IMR-90 (cell line): ENCODE data around the gene SLC66A1. TPM values are rescaled to one million over a fixed set of nuclear protein-coding genes. Genes with fewer than 3 reads are reported as not detected.

Experiments
- ATAC-seq: fragments of 200-7000 bp; cut with Tn5 transposase; 2 replicates; pipeline ENCODE4 v1.9.1; 2020; ENCODE audit warnings: low read depth, mild to moderate bottlenecking, moderate library complexity
- BruUV-seq: library from RNA; stranded (reverse); fragments of 400-500 nt; replicated peaks from 2 replicates; lab custom pipeline; 2021; lab: Mats Ljungman, UMichigan
- CTCF ChIA-PET: fragments of 300-600 bp; formaldehyde crosslinking; extraction: SDS; loops from one replicate; lab custom pipeline; 2021; ENCODE audit warnings: antibody characterized with exemption; lab: Yijun Ruan, JAX
- POLR2A ChIA-PET: fragments of 300-600 bp; sonication (Branson Sonifier 250); formaldehyde crosslinking; loops from one replicate; lab custom pipeline; 2022; ENCODE audit warnings: antibody characterized with exemption; ENCODE audit not compliant: unreplicated experiment; lab: Charles Lee
- DNase-seq: peaks from one replicate; pipeline ENCODE4 v3.0.0; 2013
- H2AFZ ChIP-seq: replicated peaks from 2 replicates; pipeline ENCODE3; 2013; ENCODE audit warnings: low read length, mild to moderate bottlenecking; ENCODE audit not compliant: poor library complexity
- H2AK5ac ChIP-seq: 2 replicates; pipeline ENCODE4 v1.6.1; 2013; ENCODE audit warnings: low read depth, low read length, inconsistent platforms
- H2AK9ac ChIP-seq: replicated peaks from 2 replicates; pipeline ENCODE3; 2013; ENCODE audit warnings: mild to moderate bottlenecking, low read depth, low read length, moderate library complexity; ENCODE audit not compliant: poor library complexity
- H2BK120ac ChIP-seq: 2 replicates; pipeline ENCODE4 v1.6.1; 2013; ENCODE audit warnings: low read depth, low read length, inconsistent platforms
- H2BK15ac ChIP-seq: 3 replicates; pipeline ENCODE4 v1.6.1; 2013; ENCODE audit warnings: low read depth, low read length, inconsistent platforms
- H2BK20ac ChIP-seq: 2 replicates; pipeline ENCODE4 v1.6.1; 2013; ENCODE audit warnings: low read depth, mild to moderate bottlenecking, inconsistent platforms, low read length, moderate library complexity
- H2BK5ac ChIP-seq: 2 replicates; pipeline ENCODE4 v1.6.1; 2013; ENCODE audit warnings: mild to moderate bottlenecking, low read depth, low read length, inconsistent platforms; ENCODE audit not compliant: poor library complexity, severe bottlenecking
- H3K14ac ChIP-seq: replicated peaks from 2 replicates; pipeline ENCODE4 v1.6.1; 2013; ENCODE audit warnings: low read depth, low read length, inconsistent platforms
- H3K18ac ChIP-seq: 2 replicates; pipeline ENCODE4 v1.6.1; 2013; ENCODE audit warnings: low read depth, low read length, control low read depth
- H3K23ac ChIP-seq: 2 replicates; pipeline ENCODE4 v1.6.1; 2013; ENCODE audit warnings: low read depth, low read length, inconsistent platforms
- H3K27ac ChIP-seq: 2 replicates; pipeline ENCODE4 v1.5.1; 2013; ENCODE audit warnings: mild to moderate bottlenecking, control low read depth, low read length; ENCODE audit not compliant: insufficient read depth
- H3K27me3 ChIP-seq: 2 replicates; pipeline ENCODE4 v1.6.1; 2013; ENCODE audit warnings: low read length; ENCODE audit not compliant: control insufficient read depth, insufficient read depth
- H3K36me3 ChIP-seq: 2 replicates; pipeline ENCODE4 v1.6.1; 2013; ENCODE audit warnings: low read length, mixed read lengths; ENCODE audit not compliant: control insufficient read depth, insufficient read depth
- H3K4ac ChIP-seq: 2 replicates; pipeline ENCODE4 v1.6.1; 2013; ENCODE audit warnings: low read depth, low read length, inconsistent platforms
- H3K4me1 ChIP-seq: 2 replicates; pipeline ENCODE4 v1.6.1; 2013; ENCODE audit warnings: low read length, mixed read lengths; ENCODE audit not compliant: control insufficient read depth, insufficient read depth
- H3K4me2 ChIP-seq: 2 replicates; pipeline ENCODE4 v1.6.1; 2013; ENCODE audit warnings: low read depth, mild to moderate bottlenecking, control low read depth, low read length, moderate library complexity
- H3K4me3 ChIP-seq: 2 replicates; pipeline ENCODE4 v1.5.1; 2013; ENCODE audit warnings: low read depth, mild to moderate bottlenecking, control low read depth, low read length, moderate library complexity; ENCODE audit not compliant: insufficient read depth
- H3K56ac ChIP-seq: 2 replicates; pipeline ENCODE4 v1.6.1; 2013; ENCODE audit warnings: low read length, inconsistent platforms; ENCODE audit not compliant: insufficient read depth; ENCODE audit errors: extremely low read depth
- H3K79me1 ChIP-seq, 2 experiments: 2 replicates each; pipeline ENCODE4 v1.6.1; 2013; ENCODE audit warnings: low read length in 2 of 2, inconsistent platforms in 1 of 2, low read depth in 1 of 2
- H3K9ac ChIP-seq: 2 replicates; pipeline ENCODE4 v1.6.1; 2013; ENCODE audit warnings: low read depth, low read length, control low read depth
- H3K9me1 ChIP-seq: 2 replicates; pipeline ENCODE4 v1.6.1; 2013; ENCODE audit warnings: low read length, inconsistent platforms; ENCODE audit not compliant: insufficient read depth
- H3K9me3 ChIP-seq: 2 replicates; pipeline ENCODE4 v1.6.1; 2013; ENCODE audit warnings: low read length; ENCODE audit not compliant: control insufficient read depth, insufficient read depth
- H4K20me1 ChIP-seq: 2 replicates; pipeline ENCODE4 v1.6.1; 2013; ENCODE audit warnings: low read length, inconsistent platforms; ENCODE audit not compliant: insufficient read depth
- H4K5ac ChIP-seq: 2 replicates; pipeline ENCODE4 v1.6.1; 2013; ENCODE audit warnings: mild to moderate bottlenecking, low read depth, low read length, control low read depth
- H4K8ac ChIP-seq, 2 experiments: 2 replicates each; pipeline ENCODE4 v1.6.1; 2013; ENCODE audit warnings: low read depth in 2 of 2, low read length in 2 of 2, control low read depth in 1 of 2, inconsistent platforms in 1 of 2
- H4K91ac ChIP-seq: 2 replicates; pipeline ENCODE4 v1.6.1; 2013; ENCODE audit warnings: low read depth, low read length, inconsistent platforms; ENCODE audit not compliant: insufficient read depth
- BHLHE40 ChIP-seq: fragments of 150-350 bp; IDR thresholded peaks from 2 replicates; pipeline ENCODE4 v1.6.1; 2016; ENCODE audit warnings: mild to moderate bottlenecking, low read depth, low read length
- CEBPB ChIP-seq: IDR thresholded peaks from 2 replicates; pipeline ENCODE4 v1.6.1; 2012; ENCODE audit warnings: low read depth, low read length, improper control_type of control experiment
- CHD1 ChIP-seq: IDR thresholded peaks from 2 replicates; pipeline ENCODE4 v1.6.1; 2012; ENCODE audit warnings: low read depth, low read length, improper control_type of control experiment
- CTCF ChIP-seq: conservative IDR thresholded peaks from 2 replicates; pipeline ENCODE4 v1.5.1; 2012; ENCODE audit warnings: mild to moderate bottlenecking, low read depth, low read length, improper control_type of control experiment
- FOS ChIP-seq: fragments of 150-350 bp; IDR thresholded peaks from 2 replicates; pipeline ENCODE4 v1.6.1; 2016; ENCODE audit warnings: low read depth, low read length
- MAFK ChIP-seq: IDR thresholded peaks from 2 replicates; pipeline ENCODE4 v1.6.1; 2012; ENCODE audit warnings: low read depth, low read length, improper control_type of control experiment
- MAZ ChIP-seq: IDR thresholded peaks from 2 replicates; pipeline ENCODE4 v1.6.1; 2012; ENCODE audit warnings: low read depth, mild to moderate bottlenecking, low read length, improper control_type of control experiment, moderate library complexity, borderline replicate concordance
- RAD21 ChIP-seq: IDR thresholded peaks from 2 replicates; pipeline ENCODE4 v1.6.1; 2012; ENCODE audit warnings: low read length, improper control_type of control experiment
- RCOR1 ChIP-seq: IDR thresholded peaks from 2 replicates; pipeline ENCODE4 v1.6.1; 2012; ENCODE audit warnings: mild to moderate bottlenecking, low read length, improper control_type of control experiment; ENCODE audit not compliant: insufficient replicate concordance
- RFX5 ChIP-seq: IDR thresholded peaks from 2 replicates; pipeline ENCODE4 v1.8.0; 2012; ENCODE audit warnings: low read depth, mild to moderate bottlenecking, low read length, moderate library complexity
- WGBS, 2 experiments: methylation state at CpG; one replicate each; pipeline versions ENCODE4 v1.1.5 to v1.1.7; 2013; ENCODE audit warnings: missing lambda C conversion rate in 2 of 2; ENCODE audit not compliant: insufficient read length in 1 of 2; ENCODE audit errors: extremely low coverage in 2 of 2; 5-methylcytosine and 5-hydroxymethylcytosine counted together
- dilution Hi-C: fragments of 300-500 bp; cut with HindIII; formaldehyde crosslinking; loops from one replicate; pipeline ENCODE4 v1.14.3; 2018; ENCODE audit warnings: low sequenced_read_pairs; ENCODE audit not compliant: unreplicated experiment
- in situ Hi-C: fragments of 300-500 bp; cut with MboI; formaldehyde crosslinking; loops from 3 replicates; pipeline ENCODE4 v1.14.3; 2019; ENCODE audit warnings: low sequenced_read_pairs, inconsistent platforms, mixed read lengths
- intact Hi-C: fragments of 100-400 bp; cut with micrococcal nuclease; formaldehyde crosslinking; loops from 2 replicates; pipeline ENCODE4 v1.10.0; 2022
- polyA plus RNA-seq, 3 experiments: library from polyadenylated mRNA; depleted of rRNA; stranded (reverse); fragments of >200 nt; gene quantifications; 2 replicates each; pipeline ENCODE4 v1.2.3, GENCODE V29; 2012; ENCODE audit warnings: low replicate concordance in 1 of 3
- total RNA-seq: library from RNA; depleted of rRNA; stranded (reverse); fragments of >200 nt; gene quantifications from 2 replicates; pipeline ENCODE4 v1.2.3, GENCODE V29; 2012

The SLC66A1 gene
- total and polyA plus RNA-seq, 2 of the 4 experiments (the other 2 are of a cell fraction), result 6.8 to 18.9 TPM

- no peak overlapping the region for H4K5ac ChIP-seq
- in situ Hi-C loops, result no loop called here
- peak overlapping the region in 1 of 2 experiments; percentile 34; a peak in 2 of 4 replicates for H4K8ac ChIP-seq
- intact Hi-C loops, result loop anchor here (5.0 kb wide), 1 partner anchor 59 kb away; the partner anchor contains the start of genes EMC1 and MRTO4
- H3K4me3 ChIP-seq, result peak overlapping the region; percentile 96
- peaks cover 26% of the 10 kb centered on the region for H3K4me1 ChIP-seq
- H2AK9ac ChIP-seq, result peak overlapping the region; percentile 90
- peak overlapping the region; percentile 67; the same call in 1 of the 2 replicates for H3K14ac ChIP-seq
- H3K9me3 ChIP-seq, result no peaks in the 10 kb centered on the region
- H3K27ac ChIP-seq, result peak overlapping the region; percentile 79
- H3K79me1 ChIP-seq, result peaks cover 18 to 68% of the 10 kb centered on the region in 2 experiments
- H3K36me3 ChIP-seq, result peaks cover 26% of the 10 kb centered on the region
- H2BK20ac ChIP-seq, result no peak overlapping the region
- ChIA-PET POLR2A (no interaction called here), CTCF (no interaction called here)
- H3K56ac ChIP-seq, result no peak overlapping the region; the same call in 1 of the 2 replicates
- peak overlapping the region; percentile 56 for H2AK5ac ChIP-seq
- H2BK15ac ChIP-seq, result no peak overlapping the region
- no peak overlapping the region for H3K18ac ChIP-seq
- H2AFZ ChIP-seq, result peak overlapping the region; percentile 96
- peak overlapping the region; percentile 43; the same call in 1 of the 2 replicates for H3K4ac ChIP-seq
- no TSS peak for BruUV-seq
- no peak overlapping the region for H2BK5ac ChIP-seq
- DNase-seq (peak; percentile 18), ATAC-seq (no peak)
- peak overlapping the region; percentile 11 for H3K23ac ChIP-seq
- no peak overlapping the region for H4K91ac ChIP-seq
- H3K9me1 ChIP-seq, result peaks cover 34% of the 10 kb centered on the region
- peak overlapping the region; percentile 85 for H3K9ac ChIP-seq
- H4K20me1 ChIP-seq, result peaks cover 25% of the 10 kb centered on the region
- dilution Hi-C loops, result no loop called here
- peak overlapping the region; percentile 98 for H3K4me2 ChIP-seq
- H3K27me3 ChIP-seq, result no peaks in the 10 kb centered on the region
- 22% methylated on average over 3 of the region's 13 CpGs; no CpG with 5 or more reads in 1 of the 2 experiments for WGBS, 2 experiments
- H2BK120ac ChIP-seq, result no peak overlapping the region
- TF ChIP-seq MAFK (no peak), FOS (no peak), RFX5 (no peak), CHD1 (no peak), MAZ (no peak), RAD21 (no peak), CTCF (no peak), BHLHE40 (no peak), CEBPB (no peak), RCOR1 (no peak)
Observed at GRCh38 chr1:19310720-19311502, 1.2 kb upstream of the SLC66A1 start.
